HepG2 (cell line): ENCODE measurements around the gene PSORS1C1. TPM values are rescaled to one million over a fixed set of nuclear protein-coding genes. Genes with fewer than 3 reads are reported as not detected.

Experiments used
- ATAC-seq: fragments of 200-7000 bp; cut with Tn5 transposase; 3 replicates; pipeline ENCODE4 v1.9.1; 2020; ENCODE audit warnings: mild to moderate bottlenecking, moderate library complexity
- BruUV-seq: library from RNA; stranded (reverse); fragments of 400-500 nt; replicated peaks from 2 replicates; lab custom pipeline; 2021; lab: Mats Ljungman, UMichigan
- CTCF ChIA-PET: fragments of 300-600 bp; formaldehyde crosslinking; extraction: SDS; loops from one replicate; lab custom pipeline; 2021; ENCODE audit warnings: low total read pairs, inconsistent platforms, low intra/inter-chr PET ratio; lab: Yijun Ruan, JAX
- POLR2A ChIA-PET: fragments of 350-600 bp; sonication (Branson Sonifier 250); formaldehyde crosslinking; loops from one replicate; lab custom pipeline; 2020; ENCODE audit warnings: antibody characterized with exemption, inconsistent platforms; lab: Yijun Ruan, JAX
- DNase-seq: peaks from one replicate; pipeline ENCODE4 v3.0.0-alpha.2; 2015; ENCODE audit warnings: low spot score
- FAIRE-seq: peaks from 3 replicates; lab custom pipeline; 2011; peaks lifted over from hg19 to GRCh38; lab: Jason Lieb, UNC
- H2AFZ ChIP-seq: one replicate; pipeline ENCODE4 v1.6.1; 2011; ENCODE audit warnings: low read length, inconsistent platforms
- H3K27ac ChIP-seq: fragments of 300-600 bp; 3 replicates; pipeline ENCODE4 v1.8.0; 2011; ENCODE audit warnings: mixed run types, mild to moderate bottlenecking, mixed read lengths, low read length, inconsistent platforms; ENCODE audit not compliant: insufficient read depth; ENCODE audit errors: extremely low read length
- H3K27me3 ChIP-seq, 2 experiments: fragments of 200-600 bp in 1 of 2; 2 replicates in 1 of 2; 3 replicates in 1 of 2; pipeline versions ENCODE4 v1.6.0 to v1.8.0; 2011; ENCODE audit warnings: low read length in 2 of 2, mild to moderate bottlenecking in 2 of 2, moderate library complexity in 2 of 2, inconsistent platforms in 1 of 2; ENCODE audit not compliant: insufficient read depth in 2 of 2, control insufficient read depth in 1 of 2
- H3K36me3 ChIP-seq, 2 experiments: fragments of 200-600 bp in 1 of 2; replicated peaks in 1 of 2; 2 replicates in 1 of 2; 3 replicates in 1 of 2; pipeline versions ENCODE4 v1.5.1 to v1.8.0; 2011; ENCODE audit warnings: low read length in 2 of 2, inconsistent platforms in 1 of 2; ENCODE audit not compliant: insufficient read depth in 2 of 2, control insufficient read depth in 1 of 2
- H3K4me1 ChIP-seq: 2 replicates; pipeline ENCODE4 v1.5.1; 2012; ENCODE audit warnings: low read length, inconsistent platforms; ENCODE audit not compliant: insufficient read depth
- H3K4me2 ChIP-seq: 2 replicates; pipeline ENCODE4 v1.6.0; 2011; ENCODE audit warnings: low read depth, low read length, inconsistent platforms
- H3K4me3 ChIP-seq, 3 experiments: fragments of 200-600 bp in 1 of 3; sonication (generic), shearing (Covaris generic) in 1 of 3; replicated peaks in 1 of 3; 2 replicates each; pipeline ENCODE4 v1.5.1; 2011 to 2016; ENCODE audit warnings: low read length in 3 of 3, inconsistent platforms in 2 of 3, low read depth in 2 of 3, mild to moderate bottlenecking in 2 of 3, control low read depth in 1 of 3, mixed read lengths in 1 of 3; ENCODE audit not compliant: insufficient read depth in 1 of 3
- H3K79me2 ChIP-seq: one replicate; pipeline ENCODE4 v1.6.1; 2011; ENCODE audit warnings: low read length, inconsistent platforms; ENCODE audit not compliant: insufficient read depth
- H3K9ac ChIP-seq: 2 replicates; pipeline ENCODE4 v1.6.0; 2011; ENCODE audit warnings: mild to moderate bottlenecking, low read depth, low read length, inconsistent platforms; ENCODE audit not compliant: insufficient read depth
- H3K9me3 ChIP-seq: 2 replicates; pipeline ENCODE4 v1.5.1; 2012; ENCODE audit warnings: mild to moderate bottlenecking, low read length
- H4K20me1 ChIP-seq: 2 replicates; pipeline ENCODE4 v1.6.0; 2011; ENCODE audit warnings: inconsistent platforms, mild to moderate bottlenecking, low read length, moderate library complexity; ENCODE audit not compliant: insufficient read depth
- AGO2 ChIP-seq: fragments of 200-400 bp; formaldehyde crosslinking; optimal IDR thresholded peaks from 2 replicates; pipeline ENCODE3; 2017; ENCODE audit warnings: mild to moderate bottlenecking, low read depth, low read length, moderate library complexity
- POLR2G ChIP-seq: fragments of 200-400 bp; formaldehyde crosslinking; IDR thresholded peaks from 2 replicates; pipeline ENCODE4 v1.6.1; 2018; ENCODE audit warnings: mild to moderate bottlenecking, low read depth, low read length, moderate library complexity
- TBL1XR1 ChIP-seq: fragments of 150-350 bp; IDR thresholded peaks from 2 replicates; pipeline ENCODE4 v1.6.1; 2014; ENCODE audit warnings: borderline replicate concordance, low read length; ENCODE audit not compliant: partially characterized antibody
- ZNF530 ChIP-seq: sonication (generic); formaldehyde crosslinking; IDR thresholded peaks from 2 replicates; pipeline ENCODE4 v1.5.0; 2020; ENCODE audit warnings: low read depth, mild to moderate bottlenecking, missing genetic modification reagents
- ZNF768 ChIP-seq: sonication (generic); formaldehyde crosslinking; IDR thresholded peaks from 2 replicates; pipeline ENCODE4 v1.4.0; 2020; ENCODE audit warnings: missing genetic modification reagents
- WGBS: methylation state at CpG from one replicate; pipeline ENCODE4 v1.1.6; 2017; ENCODE audit warnings: low lambda C conversion rate; 5-methylcytosine and 5-hydroxymethylcytosine counted together
- in situ Hi-C: cut with HindIII; loops from 2 replicates; pipeline ENCODE4 v1.10.0; 2017; ENCODE audit warnings: low pct_unique_long_range_greater_than_20kb; ENCODE audit not compliant: extremely low pct_ligation_motif_present
- intact Hi-C: fragments of 100-400 bp; cut with micrococcal nuclease; formaldehyde crosslinking; loops from one replicate; pipeline ENCODE4 v1.10.0; 2022; ENCODE audit not compliant: unreplicated experiment
- polyA plus RNA-seq, 8 experiments: library from polyadenylated mRNA; depleted of rRNA in 3 of 8; stranded (reverse) in 7 of 8; unstranded in 1 of 8; fragments of >200 nt; fragmentation: Illumina TruSeq in 4 of 8; extraction: Trizol in 4 of 8; gene quantifications; 2 replicates each; pipeline versions ENCODE4 v1.2.1 to v1.2.3, GENCODE V29; 2011 to 2016; ENCODE audit warnings: low read depth in 4 of 8, missing spikeins in 1 of 8, mixed read lengths in 1 of 8; ENCODE audit not compliant: insufficient read depth in 1 of 8
- total RNA-seq, 5 experiments: library from RNA; depleted of rRNA; stranded (reverse); fragments of >200 nt; fragmentation: Illumina TruSeq; extraction: Trizol; gene quantifications; 2 replicates each; pipeline ENCODE4 v1.2.3, GENCODE V29; 2016; ENCODE audit warnings: low read depth in 1 of 5
- TF ChIP-seq, protein P1 (sequence below): sonication (generic); formaldehyde crosslinking; IDR thresholded peaks from 2 replicates; pipeline ENCODE4 v1.4.0; 2020; ENCODE audit warnings: missing genetic modification reagents, borderline replicate concordance
- TF ChIP-seq, protein P2 (sequence below): sonication (generic); formaldehyde crosslinking; IDR thresholded peaks from 2 replicates; pipeline ENCODE4 v1.5.1; 2020; ENCODE audit warnings: mild to moderate bottlenecking, moderate library complexity, missing genetic modification reagents

Gene PSORS1C1
- total and polyA plus RNA-seq, 2 of the 13 experiments (the other 11 are each of a cell fraction or from before 2014, with no cell fraction given) = 0.01 to 0.02 TPM

- TF ChIP-seq POLR2G (0 out of 2 replicates have a peak, but pooled peaks have one; percentile 18), TBL1XR1 (no peak), AGO2 (peak; percentile 20), ZNF530 (CRISPR knock-in tag) (no peak), ZNF768 (CRISPR knock-in tag) (peak; percentile 23; the same call in 1 of the 2 replicates)
- TF ChIP-seq, protein P1, sequence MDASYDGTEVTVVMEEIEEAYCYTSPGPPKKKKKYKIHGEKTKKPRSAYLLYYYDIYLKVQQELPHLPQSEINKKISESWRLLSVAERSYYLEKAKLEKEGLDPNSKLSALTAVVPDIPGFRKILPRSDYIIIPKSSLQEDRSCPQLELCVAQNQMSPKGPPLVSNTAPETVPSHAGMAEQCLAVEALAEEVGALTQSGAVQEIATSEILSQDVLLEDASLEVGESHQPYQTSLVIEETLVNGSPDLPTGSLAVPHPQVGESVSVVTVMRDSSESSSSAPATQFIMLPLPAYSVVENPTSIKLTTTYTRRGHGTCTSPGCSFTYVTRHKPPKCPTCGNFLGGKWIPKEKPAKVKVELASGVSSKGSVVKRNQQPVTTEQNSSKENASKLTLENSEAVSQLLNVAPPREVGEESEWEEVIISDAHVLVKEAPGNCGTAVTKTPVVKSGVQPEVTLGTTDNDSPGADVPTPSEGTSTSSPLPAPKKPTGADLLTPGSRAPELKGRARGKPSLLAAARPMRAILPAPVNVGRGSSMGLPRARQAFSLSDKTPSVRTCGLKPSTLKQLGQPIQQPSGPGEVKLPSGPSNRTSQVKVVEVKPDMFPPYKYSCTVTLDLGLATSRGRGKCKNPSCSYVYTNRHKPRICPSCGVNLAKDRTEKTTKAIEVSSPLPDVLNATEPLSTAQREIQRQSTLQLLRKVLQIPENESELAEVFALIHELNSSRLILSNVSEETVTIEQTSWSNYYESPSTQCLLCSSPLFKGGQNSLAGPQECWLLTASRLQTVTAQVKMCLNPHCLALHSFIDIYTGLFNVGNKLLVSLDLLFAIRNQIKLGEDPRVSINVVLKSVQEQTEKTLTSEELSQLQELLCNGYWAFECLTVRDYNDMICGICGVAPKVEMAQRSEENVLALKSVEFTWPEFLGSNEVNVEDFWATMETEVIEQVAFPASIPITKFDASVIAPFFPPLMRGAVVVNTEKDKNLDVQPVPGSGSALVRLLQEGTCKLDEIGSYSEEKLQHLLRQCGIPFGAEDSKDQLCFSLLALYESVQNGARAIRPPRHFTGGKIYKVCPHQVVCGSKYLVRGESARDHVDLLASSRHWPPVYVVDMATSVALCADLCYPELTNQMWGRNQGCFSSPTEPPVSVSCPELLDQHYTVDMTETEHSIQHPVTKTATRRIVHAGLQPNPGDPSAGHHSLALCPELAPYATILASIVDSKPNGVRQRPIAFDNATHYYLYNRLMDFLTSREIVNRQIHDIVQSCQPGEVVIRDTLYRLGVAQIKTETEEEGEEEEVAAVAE (CRISPR knock-in tag) = no peak
- TF ChIP-seq, protein P2, sequence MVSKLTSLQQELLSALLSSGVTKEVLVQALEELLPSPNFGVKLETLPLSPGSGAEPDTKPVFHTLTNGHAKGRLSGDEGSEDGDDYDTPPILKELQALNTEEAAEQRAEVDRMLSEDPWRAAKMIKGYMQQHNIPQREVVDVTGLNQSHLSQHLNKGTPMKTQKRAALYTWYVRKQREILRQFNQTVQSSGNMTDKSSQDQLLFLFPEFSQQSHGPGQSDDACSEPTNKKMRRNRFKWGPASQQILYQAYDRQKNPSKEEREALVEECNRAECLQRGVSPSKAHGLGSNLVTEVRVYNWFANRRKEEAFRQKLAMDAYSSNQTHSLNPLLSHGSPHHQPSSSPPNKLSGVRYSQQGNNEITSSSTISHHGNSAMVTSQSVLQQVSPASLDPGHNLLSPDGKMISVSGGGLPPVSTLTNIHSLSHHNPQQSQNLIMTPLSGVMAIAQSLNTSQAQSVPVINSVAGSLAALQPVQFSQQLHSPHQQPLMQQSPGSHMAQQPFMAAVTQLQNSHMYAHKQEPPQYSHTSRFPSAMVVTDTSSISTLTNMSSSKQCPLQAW (CRISPR knock-in tag) = no peak
- CTCF ChIA-PET = interaction anchor here (0.5 kb wide), 1 partner anchor 234 kb away, joined by 3 read pairs; no protein-coding TSS in a partner anchor
- Histone ChIP-seq H3K27me3 (no peaks in the 10 kb centered on the region), H3K9me3 (no peaks in the 10 kb centered on the region), H3K4me3 (no peak overlapping the region), H3K36me3 (peaks cover 6 to 8% of the 10 kb centered on the region in 2 experiments; a peak in 2 of 5 replicates), H3K27ac (no peak overlapping the region), H3K4me2 (no peak overlapping the region), H3K9ac (no peak overlapping the region), H3K79me2 (no peaks in the 10 kb centered on the region), H3K4me1 (peaks cover 18% of the 10 kb centered on the region), H2AFZ (no peak overlapping the region), H4K20me1 (no peaks in the 10 kb centered on the region)
- no peak for DNase-seq
- FAIRE-seq = no peak
- WGBS = 94% methylated on average over 13 of the region's 13 CpGs
- ATAC-seq = no peak
- in situ Hi-C loops = no loop called here
- POLR2A ChIA-PET = no interaction called here
- no TSS peak for BruUV-seq
- intact Hi-C loops = no loop called here
Measured at GRCh38 chr6:31162463-31163165, 48.0 kb downstream of the PSORS1C1 start.
